Midbrain (tissue), 1 donor: ENCODE measurements around the gene KY.

ENCODE experiments used
- DNase-seq: peaks from one replicate; lab custom pipeline; 2025; lab: John Stamatoyannopoulos, UW

KY gene, protein sequence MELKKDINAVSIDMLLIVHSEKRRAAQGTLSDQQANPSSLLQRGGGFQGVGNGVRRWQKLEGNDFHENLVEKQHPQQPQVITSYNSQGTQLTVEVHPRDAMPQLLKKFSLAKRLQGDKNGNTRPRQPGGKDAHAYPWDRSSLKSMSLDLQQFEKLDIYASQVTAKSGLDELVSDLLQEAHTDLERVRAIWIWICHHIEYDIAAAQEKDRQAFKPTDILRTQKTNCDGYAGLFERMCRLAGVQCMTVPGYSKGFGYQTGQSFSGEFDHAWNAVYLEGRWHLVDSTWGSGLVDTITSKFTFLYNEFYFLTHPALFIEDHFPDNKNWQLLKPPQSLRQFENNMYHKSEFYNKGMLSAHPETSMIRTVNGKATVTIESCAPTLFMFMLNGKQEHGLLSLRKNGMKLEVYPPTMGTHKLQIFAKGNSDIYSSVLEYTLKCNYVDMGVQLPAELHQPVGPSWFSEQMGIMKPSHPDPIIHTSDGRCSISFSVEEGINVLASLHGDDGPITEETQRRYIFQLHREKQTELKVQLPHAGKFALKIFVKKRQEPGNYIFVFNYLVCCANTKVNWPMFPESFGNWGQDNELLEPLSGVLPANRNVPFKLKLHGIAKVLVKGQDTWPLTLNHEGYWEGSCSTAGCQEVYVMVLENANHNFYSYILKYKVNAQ

DNA sequence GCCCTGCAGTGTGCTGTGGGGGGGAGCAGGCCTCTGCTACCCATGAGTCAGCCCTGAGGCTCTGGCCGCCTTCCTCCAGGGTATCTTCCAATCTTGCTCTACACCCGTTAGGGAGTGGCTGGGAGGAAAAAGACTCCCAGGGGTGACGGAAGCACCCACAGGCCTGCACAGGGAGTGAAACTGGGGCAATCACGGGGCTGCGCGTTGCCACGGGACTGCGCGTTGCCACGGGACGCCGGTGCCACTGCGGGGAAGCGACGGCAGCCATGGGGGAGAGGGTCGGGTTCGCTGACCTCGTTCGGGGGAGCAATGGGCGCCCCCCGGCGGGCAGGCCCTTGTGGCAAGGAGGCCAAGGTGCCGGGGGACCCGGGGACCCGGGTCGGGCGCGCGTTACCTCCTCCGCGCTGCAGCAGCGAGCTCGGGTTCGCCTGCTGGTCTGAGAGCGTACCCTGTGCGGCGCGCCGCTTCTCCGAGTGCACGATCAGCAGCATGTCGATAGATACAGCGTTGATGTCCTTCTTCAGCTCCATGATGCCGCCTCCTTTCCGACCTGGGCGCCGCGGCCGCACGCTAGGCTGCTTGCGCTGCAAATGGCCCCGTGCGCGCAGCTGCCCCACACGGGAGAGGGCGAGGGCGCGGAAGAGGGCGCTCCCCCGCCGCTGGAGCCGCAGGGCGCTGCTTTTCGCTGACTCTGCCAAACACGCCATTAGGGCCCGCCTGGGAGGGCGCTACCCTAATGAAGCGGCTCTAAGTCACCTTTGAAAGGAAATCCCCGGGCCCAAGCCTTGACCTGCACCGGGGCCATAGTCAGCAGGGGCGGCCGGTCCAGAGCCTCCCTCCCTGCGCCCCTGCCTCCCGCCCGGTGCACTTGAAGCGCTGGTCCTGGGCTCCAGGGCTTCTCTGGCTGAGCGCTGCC, at the start of gene KY:
TSS of gene KY (minus strand) at position 592 of the 916 bp plus-strand sequence. CDS start at position 530, 62 bp downstream.
- DNase-seq = peak; percentile 70

DNA sequence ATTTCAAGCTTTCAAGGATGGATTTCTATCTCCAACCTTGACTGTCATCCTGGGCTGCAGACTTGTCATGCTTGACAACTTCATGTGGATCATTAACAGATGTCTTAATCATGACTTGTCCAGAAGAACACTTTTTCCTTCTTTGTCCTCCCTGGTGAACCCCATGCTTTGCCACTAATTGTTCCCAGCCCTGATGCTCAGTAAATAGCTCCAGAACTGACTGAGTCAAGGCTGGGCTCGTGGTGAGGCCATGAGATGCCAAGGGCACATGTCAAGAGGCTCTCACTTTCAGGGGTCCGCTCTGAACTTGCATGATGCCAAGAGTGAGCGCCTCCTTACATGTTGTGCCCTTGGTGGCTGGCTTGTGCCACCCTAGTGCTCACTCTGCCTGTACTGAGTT, 48.9 kb upstream of the KY start:
- DNase-seq = no peak

DNA sequence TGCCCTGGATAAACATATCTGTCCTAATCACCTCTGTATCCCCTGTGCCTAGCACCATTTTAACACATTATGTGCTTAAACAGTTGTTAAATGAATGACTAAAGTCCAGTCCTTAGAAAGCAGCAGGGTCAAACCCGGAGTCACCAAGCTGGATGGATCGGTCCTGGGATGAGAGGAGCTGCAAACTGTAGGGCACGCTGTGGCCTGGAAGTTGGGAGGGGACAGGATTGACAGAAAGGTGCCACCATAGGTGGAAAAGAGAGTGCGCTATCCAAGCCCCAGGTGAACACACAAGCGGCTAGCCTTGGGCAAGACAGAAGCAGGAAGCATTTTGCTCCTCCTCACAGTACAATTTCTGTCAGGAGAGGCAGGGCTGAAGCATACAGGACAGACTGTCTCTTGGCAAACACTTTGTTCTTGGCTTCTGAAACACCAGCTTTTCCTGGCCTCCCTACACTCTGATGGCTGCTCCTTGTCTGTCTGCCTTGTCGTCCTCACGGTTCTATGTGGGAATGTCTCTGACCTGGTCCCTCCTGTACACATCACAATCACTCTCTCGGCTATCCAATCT, 48.4 kb upstream of the KY start:
- DNase-seq = no peak

- DNase-seq = peak; percentile 53
Measured at GRCh38 chr3:134697830-134698689, 47.2 kb upstream of the KY start.

DNA sequence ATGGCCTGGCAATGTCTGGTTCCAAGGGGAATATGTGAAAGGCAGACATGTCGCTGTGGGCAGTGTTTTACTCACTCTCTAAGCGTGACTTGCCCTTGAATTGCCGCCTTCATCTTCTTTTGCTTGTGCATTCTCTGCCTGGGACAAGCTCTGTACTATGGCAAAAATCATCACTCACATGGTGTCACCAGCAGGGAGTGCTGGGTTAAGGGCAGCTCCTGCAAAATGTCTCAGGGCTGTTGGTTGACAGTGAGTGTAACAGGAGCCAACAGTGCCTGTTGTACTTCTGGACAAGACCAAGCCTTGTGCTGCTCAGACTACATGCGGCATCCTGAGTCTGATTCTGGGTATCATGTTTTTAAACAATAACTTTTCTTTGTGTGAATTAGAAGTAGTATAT, 45.3 kb upstream of the KY start:
- no peak for DNase-seq

DNA sequence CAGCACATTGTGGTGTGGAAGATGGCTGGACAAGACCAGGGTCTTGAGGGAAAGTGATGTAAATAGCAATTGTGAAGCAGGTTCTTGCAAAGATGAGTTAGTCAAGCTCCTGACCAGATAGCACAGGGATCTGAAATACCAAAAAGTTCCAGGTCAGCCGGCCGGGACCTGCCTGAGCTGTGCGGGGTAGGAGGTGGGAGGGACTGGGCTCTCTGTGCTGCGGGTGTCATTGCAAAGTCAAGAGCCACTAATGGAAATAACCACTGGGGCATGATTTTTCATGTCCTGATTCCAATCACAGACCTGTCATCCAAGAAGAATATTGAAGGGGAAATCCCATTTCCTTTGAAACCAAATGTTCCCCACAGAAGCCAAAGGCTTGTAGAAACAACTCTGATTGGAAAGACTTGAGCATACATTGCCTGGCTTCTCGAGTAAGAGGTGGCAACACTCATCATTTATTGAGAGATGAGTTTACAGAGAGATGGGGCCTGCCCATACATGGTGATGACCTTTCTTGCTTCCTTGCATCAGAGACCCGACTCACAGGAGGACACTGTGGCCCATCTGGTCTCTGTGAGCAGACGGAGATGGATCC, 44.2 kb upstream of the KY start:
- no peak for DNase-seq

DNA sequence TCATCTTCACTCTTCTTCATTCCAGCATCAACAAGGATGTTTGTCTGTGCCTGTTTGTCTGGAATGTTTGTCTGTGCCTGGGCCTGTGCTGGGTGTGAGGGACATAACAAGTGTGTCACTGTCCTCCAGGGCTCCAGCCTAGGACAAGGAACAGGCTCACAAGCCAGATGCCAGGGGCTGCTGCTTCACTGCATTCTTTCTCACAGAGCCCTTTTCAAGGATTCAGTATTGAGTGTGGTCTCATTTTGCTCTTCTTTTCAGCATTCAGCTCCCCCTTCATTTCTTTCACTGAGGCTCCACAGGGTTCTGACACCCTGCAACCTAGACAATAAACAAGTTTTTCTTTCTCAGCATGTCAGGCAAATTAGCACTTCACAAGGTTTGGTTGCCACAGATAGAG, 43.6 kb upstream of the KY start:
- DNase-seq = no peak

DNA sequence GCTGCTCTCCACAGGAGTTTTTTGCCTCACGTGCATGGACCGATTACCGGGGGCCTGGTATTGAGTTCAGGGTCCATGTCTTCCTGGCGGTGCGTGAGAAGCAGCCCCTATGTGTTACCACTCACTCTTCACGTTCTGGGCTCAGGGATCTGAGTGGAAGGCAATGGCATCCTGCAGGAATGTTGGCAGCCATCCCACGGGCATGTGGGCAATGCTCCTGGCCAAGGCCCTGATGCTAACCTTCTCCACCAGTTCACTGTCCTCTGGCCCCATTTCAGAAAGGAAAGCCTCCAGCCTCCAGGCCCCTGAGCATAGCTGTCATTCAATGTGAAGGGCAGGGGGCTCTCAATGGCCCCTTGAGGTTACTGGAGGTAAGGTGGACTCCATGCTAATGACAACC, 43.0 kb upstream of the KY start:
- DNase-seq = no peak

- no peak for DNase-seq
Measured at GRCh38 chr3:134693226-134693625, 42.4 kb upstream of the KY start.

DNA sequence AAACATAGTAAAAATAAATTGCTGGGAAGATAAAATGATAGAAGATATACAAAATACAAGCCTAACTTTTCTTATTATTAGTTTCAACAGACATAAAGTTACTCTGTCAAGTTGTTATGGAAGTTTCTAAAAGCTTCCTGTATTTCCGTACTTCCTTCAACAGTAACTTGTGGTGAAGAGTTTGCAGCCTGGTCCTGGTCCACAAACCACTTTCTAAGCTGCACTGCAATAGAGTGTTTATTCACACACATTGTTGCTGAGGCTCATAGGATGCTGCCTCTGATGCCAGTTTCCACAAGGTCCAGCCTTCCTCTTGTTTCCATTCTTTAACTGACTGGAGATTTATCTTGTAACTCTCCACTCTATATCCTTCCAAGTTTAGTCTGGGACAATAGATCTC, 39.4 kb upstream of the KY start:
- no peak for DNase-seq

DNA sequence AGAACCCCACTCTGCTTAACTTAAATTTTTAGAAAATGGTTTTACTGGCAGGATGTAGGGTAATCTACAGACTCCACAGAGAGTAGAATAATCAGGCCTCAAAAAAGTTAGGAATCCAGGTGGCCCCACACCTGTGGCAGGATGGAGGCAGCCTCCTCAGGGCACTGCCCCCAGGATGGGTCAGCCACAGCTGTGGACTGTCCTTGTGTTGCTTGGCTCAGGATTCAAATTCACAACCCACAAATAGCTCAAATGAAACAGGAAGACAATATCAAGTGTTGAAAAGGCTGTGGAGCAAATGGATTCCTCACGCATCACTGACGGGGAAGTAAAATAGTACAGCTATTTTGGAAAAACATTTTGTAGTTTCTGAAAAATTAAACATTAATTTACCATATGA, 36.8 kb upstream of the KY start:
- no peak for DNase-seq

DNA sequence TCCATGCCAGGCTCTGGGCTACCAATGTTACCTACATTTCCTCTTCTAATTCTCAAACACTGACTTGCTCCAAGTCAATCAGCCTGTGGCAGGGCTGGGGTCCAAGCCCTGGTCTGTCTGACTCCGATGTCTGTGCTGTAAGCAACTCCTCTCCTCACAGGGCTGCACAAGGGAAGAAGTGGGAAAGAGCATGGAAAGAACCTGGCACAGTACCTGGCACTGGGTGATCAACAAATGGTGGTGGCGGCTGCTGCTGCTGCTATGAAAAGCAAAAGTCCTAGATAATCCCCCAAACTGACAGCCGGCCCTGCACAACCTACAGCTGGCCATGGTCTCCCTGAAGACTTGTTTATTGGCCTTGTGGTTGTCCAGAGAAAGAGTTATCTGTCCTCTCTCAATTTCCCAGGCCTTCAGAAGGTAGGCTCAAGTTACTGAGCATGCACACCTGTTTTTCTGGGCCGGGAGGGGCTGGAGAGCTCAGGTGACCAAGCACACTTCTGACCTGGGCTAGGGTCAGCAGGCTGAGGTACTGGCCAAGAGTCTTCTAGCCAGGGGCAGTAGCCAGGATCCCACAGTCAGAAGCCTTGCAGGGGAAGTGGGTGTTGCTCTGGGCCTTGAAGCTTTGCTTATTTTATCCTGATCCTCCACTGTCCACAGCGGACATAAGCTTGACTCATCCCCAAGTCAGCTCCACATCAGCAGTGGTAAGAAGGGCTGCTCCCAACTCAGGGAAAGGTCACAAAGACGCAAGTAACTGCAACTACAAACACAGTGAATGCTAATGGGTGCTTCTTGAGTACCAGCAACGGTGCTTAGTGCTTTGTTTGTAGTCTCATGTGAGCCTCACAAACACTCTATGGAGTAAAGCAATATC, 35.3 kb upstream of the KY start:
- no peak for DNase-seq

DNA sequence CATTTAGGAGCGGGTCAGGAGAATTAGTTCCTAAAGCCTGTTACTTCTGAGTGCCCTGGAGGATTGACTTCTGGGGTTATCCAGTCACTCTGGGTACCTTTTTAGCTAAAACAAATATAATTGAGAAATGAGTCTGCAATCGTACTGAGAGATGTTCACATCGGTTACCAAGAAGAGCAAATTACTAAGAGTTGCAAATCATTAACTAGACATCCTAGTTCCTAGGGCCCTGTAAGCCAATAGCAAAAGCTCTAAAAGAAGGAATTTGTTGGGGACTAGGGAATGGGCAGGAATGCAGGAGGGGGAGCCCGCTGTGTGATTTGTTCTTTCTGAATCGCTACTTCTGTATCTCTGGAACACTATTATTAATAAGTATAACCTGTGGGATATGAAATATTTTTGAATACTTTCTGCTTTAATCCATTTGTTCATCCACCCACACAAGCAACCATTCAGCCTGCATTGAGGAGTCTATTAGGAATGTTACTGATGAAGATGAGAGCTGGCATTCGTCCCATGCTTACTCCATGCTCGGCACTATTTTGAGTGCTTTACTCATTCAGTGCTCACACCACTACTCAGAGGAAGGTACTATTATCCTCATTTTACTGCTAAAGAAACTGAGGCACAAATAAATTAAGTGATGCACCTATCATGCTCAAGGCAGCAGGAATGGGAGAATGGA, 31.5 kb upstream of the KY start:
- no peak for DNase-seq

- DNase-seq = no peak
Measured at GRCh38 chr3:134681522-134681900, 30.7 kb upstream of the KY start.

DNA sequence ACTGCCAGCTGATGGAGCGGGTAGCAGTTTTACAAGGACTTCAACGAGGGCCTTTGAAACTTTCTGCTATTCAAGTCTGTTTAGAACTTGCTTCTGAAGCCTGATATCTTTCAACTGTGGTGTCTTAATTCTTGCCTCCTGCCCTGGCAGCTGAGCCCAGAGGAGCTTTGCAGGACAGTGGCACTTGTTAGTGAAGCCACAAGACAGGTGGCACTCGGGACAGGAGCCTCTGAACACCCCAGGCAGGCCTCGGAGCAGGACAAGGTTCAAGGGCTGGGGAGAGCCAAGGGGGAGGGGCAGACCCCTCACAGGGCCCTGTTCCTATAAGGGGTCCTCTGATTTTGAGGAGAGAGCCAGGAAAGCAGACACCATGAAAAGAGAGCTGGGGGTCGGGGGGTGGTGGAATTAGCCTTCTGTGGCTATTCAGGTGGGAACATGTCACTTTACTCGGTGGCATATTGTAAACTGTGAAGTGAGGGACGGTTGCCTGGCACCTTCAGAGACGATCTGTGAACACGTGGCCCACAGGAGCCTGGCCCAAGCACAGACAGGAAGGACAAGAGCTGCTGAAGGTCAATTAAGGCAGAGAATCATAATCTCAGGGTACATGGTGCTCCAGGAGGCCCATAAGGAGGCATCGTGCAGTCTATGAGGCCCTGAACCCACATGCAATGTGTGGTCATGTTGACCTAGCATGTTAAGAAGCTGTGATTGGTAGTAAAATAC, 30.1 kb upstream of the KY start:
- DNase-seq = no peak

DNA sequence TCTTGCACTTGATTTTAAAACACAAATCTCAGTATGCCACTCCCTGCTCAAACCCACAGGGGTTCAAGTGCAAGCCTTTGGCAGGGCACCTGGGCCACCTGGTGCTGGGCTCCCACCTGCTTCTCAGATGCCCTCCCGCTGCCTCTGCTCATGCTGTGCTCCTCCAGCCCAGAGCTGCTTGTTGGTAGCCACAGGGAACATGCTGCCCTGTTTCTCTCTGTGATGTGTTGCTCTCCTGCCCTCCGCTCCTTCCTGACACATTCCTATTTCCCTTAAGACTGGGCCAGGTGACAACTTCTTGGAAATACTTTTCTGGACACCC, 27.1 kb upstream of the KY start:
- no peak for DNase-seq

DNA sequence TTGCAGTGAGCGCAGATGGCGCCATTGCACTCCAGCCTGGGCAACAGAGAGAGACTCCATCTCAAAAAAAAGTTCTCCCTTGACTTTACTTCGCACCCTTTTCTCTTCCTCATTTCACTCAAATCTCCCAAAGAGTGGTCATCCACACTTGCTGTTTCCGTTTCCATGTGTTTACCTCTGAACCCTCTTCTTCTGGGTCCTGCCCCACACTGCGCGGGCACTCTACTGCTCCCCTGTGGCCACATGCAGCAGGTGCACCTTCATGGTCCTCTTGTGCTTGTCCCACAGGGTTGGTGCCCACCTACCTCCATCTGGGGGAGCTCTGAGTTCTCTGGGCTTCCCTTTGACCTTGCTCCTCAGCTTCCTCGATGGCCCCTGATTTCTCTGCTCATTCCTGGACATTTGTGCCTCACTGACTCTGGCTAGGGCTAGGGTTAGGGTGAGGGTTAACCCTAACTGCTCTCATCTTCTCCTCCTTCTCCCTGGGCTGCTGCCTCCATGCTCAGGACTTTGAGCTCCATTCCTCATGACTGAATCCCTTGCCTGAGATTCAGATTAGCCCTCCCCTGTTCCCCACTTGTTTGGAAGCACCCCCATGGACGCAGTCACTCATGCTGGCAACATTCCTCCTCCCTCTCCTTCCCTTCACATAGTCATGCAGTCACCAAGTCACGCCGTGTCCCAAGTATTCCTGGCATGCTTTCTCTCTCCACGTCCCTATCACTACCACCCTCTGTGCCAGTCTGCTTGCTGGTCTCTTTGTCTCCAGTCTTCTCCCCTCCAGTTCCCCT, 26.6 kb upstream of the KY start:
- DNase-seq = no peak

DNA sequence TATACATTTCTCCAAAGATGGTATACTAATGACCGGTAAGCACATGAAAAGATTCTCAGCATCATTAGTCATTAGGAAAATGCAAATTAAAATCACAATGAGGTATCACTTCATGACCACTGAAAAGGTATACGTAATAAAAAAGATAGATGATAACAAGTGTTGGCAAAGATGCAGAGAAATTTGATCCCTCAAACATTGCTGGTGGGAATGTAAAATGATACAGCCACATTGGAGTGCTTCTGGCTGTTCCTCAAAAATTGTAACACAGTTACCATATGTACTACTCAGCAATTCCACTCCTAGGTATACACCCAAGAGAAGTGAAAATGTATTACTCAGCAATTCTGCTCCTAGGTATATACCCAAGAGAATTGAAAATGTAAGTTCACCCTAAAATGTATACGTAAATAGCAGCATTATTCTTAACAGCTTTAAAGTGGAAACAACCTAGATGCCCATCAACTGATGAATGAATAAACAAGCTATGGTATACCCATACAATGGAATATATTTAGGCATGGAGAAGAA, 25.0 kb upstream of the KY start:
- DNase-seq = no peak
